GM10248 (cell line): ENCODE data around the gene PPP1R13L.
A peak's percentile ranks its signal among the peaks of the same experiment; 100 is the strongest.
"Not testable (repeated sequence)": the region's sequence is repeated elsewhere in the genome, so short reads cannot be mapped to it uniquely, and the experiment has no call there.

Experiments
- CTCF ChIA-PET: fragments of 300-600 bp; sonication (Branson Sonifier 250); formaldehyde crosslinking; extraction: SDS; loops from one replicate; lab custom pipeline; 2021; ENCODE audit warnings: antibody characterized with exemption; lab: Yijun Ruan, JAX
- POLR2A ChIA-PET: fragments of 350-650 bp; sonication (Branson Sonifier 250); formaldehyde crosslinking; extraction: SDS; loops from one replicate; lab custom pipeline; 2020; ENCODE audit warnings: antibody characterized with exemption; lab: Yijun Ruan, JAX
- DNase-seq: peaks from one replicate; pipeline ENCODE4 v3.0.0; 2012; ENCODE audit errors: extremely low spot score
- TF ChIP-seq, protein P1 (sequence below): IDR thresholded peaks from 2 replicates; pipeline ENCODE4 v1.5.1; 2012; ENCODE audit warnings: mild to moderate bottlenecking, low read depth; ENCODE audit errors: extremely low read depth, missing control alignments, control extremely low read depth

PPP1R13L gene

GRCh38 chr19:45439190-45439568 is 34.3 kb upstream of the PPP1R13L start:
- DNase-seq, result no peak
- POLR2A ChIA-PET, result interaction anchor here (0.7 to 2.5 kb wide), 7 partner anchors 16 to 46 kb away, joined by 3 to 20 read pairs (median 7); partner anchors contain the start of gene FOSB
- CTCF ChIA-PET, result interaction anchor here (0.7 to 7.0 kb wide), 47 partner anchors 8 to 482 kb away, joined by 3 to 339 read pairs (median 5); partner anchors contain the start of genes ERCC1, FOSB, PPP1R13L and SNRPD2
- TF ChIP-seq, protein P1, sequence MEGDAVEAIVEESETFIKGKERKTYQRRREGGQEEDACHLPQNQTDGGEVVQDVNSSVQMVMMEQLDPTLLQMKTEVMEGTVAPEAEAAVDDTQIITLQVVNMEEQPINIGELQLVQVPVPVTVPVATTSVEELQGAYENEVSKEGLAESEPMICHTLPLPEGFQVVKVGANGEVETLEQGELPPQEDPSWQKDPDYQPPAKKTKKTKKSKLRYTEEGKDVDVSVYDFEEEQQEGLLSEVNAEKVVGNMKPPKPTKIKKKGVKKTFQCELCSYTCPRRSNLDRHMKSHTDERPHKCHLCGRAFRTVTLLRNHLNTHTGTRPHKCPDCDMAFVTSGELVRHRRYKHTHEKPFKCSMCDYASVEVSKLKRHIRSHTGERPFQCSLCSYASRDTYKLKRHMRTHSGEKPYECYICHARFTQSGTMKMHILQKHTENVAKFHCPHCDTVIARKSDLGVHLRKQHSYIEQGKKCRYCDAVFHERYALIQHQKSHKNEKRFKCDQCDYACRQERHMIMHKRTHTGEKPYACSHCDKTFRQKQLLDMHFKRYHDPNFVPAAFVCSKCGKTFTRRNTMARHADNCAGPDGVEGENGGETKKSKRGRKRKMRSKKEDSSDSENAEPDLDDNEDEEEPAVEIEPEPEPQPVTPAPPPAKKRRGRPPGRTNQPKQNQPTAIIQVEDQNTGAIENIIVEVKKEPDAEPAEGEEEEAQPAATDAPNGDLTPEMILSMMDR, result no peak

DNA sequence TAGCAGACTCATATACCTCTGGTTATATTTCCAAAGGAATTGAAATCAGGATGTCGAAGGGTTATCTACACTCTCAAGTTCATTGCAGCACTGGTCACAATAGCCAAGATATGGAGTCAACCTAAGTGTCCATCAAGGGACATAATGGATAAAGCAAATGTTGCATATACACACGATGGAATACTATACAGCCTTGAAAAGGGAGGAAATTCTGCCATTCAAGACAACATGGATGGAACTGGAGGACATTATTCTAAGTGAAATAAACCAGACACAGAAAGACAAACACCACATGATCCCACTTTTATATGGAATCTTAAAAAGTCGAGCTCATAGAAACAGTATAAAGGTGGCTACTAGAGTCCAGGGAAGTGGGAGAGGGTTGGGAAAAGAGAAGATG is 32.5 kb upstream of the PPP1R13L start:
- CTCF ChIA-PET, result interaction anchor here (1.0 to 7.0 kb wide), 6 partner anchors 9 to 99 kb away, joined by 3 to 339 read pairs (median 4); no protein-coding TSS in a partner anchor
- POLR2A ChIA-PET, result no interaction called here
- DNase-seq, result no peak
- TF ChIP-seq, protein P1, result no peak

GRCh38 chr19:45432543-45432942 is 27.7 kb upstream of the PPP1R13L start:
- POLR2A ChIA-PET, result interaction anchor here (1.3 kb wide), 1 partner anchor 35 kb away, joined by 3 read pairs; the partner anchor contains the start of gene FOSB
- not testable (repeated sequence) for DNase-seq
- CTCF ChIA-PET, result interaction anchor here (2.1 to 7.1 kb wide), 4 partner anchors 8 to 55 kb away, joined by 4 to 86 read pairs (median 42); no protein-coding TSS in a partner anchor

- POLR2A ChIA-PET, result interaction anchor here (0.6 to 0.7 kb wide), 2 partner anchors 120 to 165 kb away, joined by 4 read pairs; no protein-coding TSS in a partner anchor
- CTCF ChIA-PET, result interaction anchor here (0.8 to 7.1 kb wide), 5 partner anchors 9 to 56 kb away, joined by 3 to 86 read pairs (median 32); no protein-coding TSS in a partner anchor
- not testable (repeated sequence) for DNase-seq
Observed at GRCh38 chr19:45431008-45431407, 26.1 kb upstream of the PPP1R13L start.

DNA sequence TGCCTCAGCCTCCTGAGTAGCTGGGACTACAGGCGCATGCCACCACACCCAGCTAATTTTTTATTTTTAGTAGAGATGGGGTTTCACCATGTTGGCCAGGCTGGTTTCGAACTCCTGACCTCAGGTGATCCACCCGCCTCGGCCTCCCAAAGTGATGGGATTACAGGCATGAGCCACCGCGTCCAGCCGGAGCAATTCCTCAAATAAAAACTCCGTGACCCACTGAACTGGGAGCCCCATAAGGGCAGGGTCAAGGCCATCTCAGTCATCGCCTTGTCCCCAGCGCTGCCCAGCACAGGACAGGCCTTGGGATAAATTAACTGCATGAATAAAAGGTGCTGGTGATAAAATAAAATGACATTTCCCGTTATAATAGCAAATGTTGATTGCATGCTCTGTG is 25.0 kb upstream of the PPP1R13L start:
- DNase-seq, POLR2A ChIA-PET: not testable (repeated sequence)
- CTCF ChIA-PET, result interaction anchor here (1.0 to 7.1 kb wide), 5 partner anchors 10 to 214 kb away, joined by 3 to 86 read pairs (median 32); no protein-coding TSS in a partner anchor

DNA sequence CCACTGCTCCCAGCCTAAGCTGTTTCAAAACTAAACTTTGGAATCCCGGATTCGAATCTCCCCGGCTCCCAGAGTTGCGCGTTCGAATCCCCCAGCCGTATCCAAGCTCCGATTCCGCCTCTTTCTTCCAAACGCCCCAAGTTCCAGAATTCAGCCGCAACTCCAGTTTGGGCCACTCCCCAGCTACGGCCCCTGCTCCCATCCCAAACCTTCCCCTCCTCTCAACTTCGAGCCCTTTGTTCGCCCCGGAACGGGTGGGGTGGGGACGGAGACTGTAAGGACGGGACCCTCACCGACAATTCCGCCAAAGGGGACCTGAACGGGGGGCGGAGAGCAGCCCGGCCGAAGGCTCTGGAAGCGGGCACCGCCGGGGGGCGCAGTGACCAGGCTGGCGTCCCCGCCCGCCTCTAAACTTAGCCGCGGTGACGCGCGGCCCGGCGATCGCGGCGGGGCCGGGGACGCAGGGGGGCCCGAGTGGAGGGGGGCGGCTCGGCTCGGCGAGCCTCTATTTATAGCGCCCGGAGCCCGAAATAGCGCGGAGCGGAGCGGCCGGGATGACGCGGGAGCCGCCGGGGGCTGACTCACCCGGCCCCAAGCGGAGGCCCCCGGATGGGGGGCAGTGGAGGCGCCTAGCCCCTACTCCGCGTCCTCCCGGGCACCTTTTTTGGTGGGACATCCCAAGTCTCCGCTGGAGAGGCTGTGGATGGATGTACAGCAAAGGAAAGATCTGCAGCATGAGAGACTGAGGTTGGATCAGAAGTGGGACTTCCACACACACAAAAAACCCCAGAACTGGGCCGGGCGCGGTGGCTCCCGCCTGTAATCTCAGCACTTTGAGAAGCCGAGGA is 23.7 kb upstream of the PPP1R13L start:
- no peak for DNase-seq

GRCh38 chr19:45424191-45425058 is 19.6 kb upstream of the PPP1R13L start:
- POLR2A ChIA-PET, result no interaction called here
- no peak for DNase-seq
- TF ChIP-seq, protein P1, result no peak
- CTCF ChIA-PET, result interaction anchor here (0.7 to 2.2 kb wide), 4 partner anchors 15 to 61 kb away, joined by 3 to 14 read pairs (median 11); no protein-coding TSS in a partner anchor

More for the DNA sequence above, 23.7 kb upstream of the PPP1R13L start:
- ChIA-PET POLR2A (no interaction called here), CTCF (interaction anchor here (0.7 to 7.1 kb wide), 18 partner anchors 9 to 265 kb away, joined by 3 to 86 read pairs (median 4); no protein-coding TSS in a partner anchor)
- TF ChIP-seq, protein P1, result peak; percentile 41
